ENCODE results near the gene KCNQ5.

DNA sequence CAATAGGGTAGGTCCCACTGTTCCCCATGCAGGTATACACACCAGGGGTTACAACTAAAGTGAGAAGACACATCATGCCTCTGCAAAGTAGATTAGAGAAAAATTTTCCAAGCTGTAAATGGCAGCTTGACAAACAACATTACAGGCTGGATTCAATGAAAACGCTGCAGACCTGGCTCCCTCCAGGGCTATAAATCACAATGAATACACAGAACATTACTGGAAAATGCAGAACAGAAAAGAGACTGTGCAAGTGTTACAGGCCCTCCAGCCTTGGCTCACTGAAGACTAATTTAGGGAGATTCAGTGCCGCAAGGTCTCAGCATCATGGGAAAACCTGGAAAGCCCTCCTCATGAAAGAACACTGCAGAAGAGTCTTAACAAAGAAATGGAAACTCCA is 395.6 kb downstream of the KCNQ5 start:
- TF ChIP-seq POLR2A (IDR thresholded peaks at IDR 0.05) = no peak
- TF ChIP-seq, protein P1, sequence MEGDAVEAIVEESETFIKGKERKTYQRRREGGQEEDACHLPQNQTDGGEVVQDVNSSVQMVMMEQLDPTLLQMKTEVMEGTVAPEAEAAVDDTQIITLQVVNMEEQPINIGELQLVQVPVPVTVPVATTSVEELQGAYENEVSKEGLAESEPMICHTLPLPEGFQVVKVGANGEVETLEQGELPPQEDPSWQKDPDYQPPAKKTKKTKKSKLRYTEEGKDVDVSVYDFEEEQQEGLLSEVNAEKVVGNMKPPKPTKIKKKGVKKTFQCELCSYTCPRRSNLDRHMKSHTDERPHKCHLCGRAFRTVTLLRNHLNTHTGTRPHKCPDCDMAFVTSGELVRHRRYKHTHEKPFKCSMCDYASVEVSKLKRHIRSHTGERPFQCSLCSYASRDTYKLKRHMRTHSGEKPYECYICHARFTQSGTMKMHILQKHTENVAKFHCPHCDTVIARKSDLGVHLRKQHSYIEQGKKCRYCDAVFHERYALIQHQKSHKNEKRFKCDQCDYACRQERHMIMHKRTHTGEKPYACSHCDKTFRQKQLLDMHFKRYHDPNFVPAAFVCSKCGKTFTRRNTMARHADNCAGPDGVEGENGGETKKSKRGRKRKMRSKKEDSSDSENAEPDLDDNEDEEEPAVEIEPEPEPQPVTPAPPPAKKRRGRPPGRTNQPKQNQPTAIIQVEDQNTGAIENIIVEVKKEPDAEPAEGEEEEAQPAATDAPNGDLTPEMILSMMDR (IDR thresholded peaks at IDR 0.05) = no peak
